HL-60 (cell line): ENCODE measurements around the gene ADAM19.

Experiments used
- CTCF ChIP-seq: IDR thresholded peaks from one replicate; pipeline ENCODE4 v1.5.1; 2011; ENCODE audit warnings: low read length, control low read depth, inconsistent platforms; ENCODE audit not compliant: insufficient read depth
- GABPA ChIP-seq: IDR thresholded peaks from 2 replicates; pipeline ENCODE4 v1.6.1; 2012; ENCODE audit warnings: low read depth
- POLR2AphosphoS5 ChIP-seq: IDR thresholded peaks from 2 replicates; pipeline ENCODE4 v1.6.1; 2012; ENCODE audit warnings: low read depth
- REST ChIP-seq: IDR thresholded peaks from 2 replicates; pipeline ENCODE4 v1.6.1; 2012; ENCODE audit warnings: low read depth; ENCODE audit not compliant: insufficient replicate concordance
- SPI1 ChIP-seq: IDR thresholded peaks from 2 replicates; pipeline ENCODE4 v1.6.1; 2012; ENCODE audit warnings: low read depth, mild to moderate bottlenecking, borderline replicate concordance

- TF ChIP-seq CTCF, result no peak
- TF ChIP-seq POLR2AphosphoS5, result no peak
- TF ChIP-seq GABPA, result no peak
- no peak for TF ChIP-seq SPI1
- no peak for TF ChIP-seq REST
Measured at GRCh38 chr5:157550663-157551062, 24.9 kb downstream of the ADAM19 start.
